GM19035 (cell line): ENCODE measurements around the gene CDC40.
A peak's percentile ranks its signal among the peaks of the same experiment; 100 is the strongest.
"Not testable (repeated sequence)": the region's sequence is repeated elsewhere in the genome, so short reads cannot be mapped to it uniquely, and the experiment has no call there.

Source experiments
- ATAC-seq: cut with Tn5 transposase; IDR thresholded peaks from one replicate; pipeline ENCODE4 v1.9.1; 2021; ENCODE audit not compliant: unreplicated experiment

The CDC40 gene

GRCh38 chr6:110198561-110198960 is 18.3 kb downstream of the CDC40 start:
- no peak for ATAC-seq

DNA sequence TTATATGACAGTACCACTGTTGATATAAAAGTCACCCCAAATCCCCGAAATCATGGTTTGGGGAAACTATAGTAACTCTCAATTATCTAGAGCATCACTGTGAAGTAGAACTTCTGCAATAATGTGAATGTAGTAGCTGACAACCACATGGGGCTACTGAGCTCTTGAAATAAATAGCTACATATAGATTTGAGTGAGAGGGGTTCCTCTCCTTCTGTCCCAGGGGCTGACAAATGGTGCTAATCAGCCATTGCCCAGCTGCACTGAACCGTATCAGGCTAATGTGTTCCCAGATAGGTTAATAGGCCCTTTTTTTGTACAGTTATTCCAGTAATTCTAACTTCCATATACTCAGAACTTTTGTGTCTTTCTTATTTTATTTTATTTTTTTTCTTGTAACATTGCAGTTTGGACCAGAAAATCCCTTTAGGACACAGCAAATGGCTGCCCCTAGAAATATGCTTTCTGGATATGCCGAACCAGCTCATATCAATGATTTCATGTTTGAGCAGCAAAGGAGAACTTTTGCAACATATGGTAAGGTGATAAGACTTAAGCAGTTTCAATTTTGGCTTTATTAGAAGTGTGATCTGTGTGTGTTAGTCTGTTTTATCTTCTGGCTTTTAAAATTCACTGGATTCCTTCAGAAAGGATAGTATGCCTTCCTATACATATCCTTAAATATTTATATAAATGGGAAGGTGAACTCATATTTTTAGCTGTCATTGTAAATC is 21.1 kb downstream of the CDC40 start:
- ATAC-seq, result no peak

DNA sequence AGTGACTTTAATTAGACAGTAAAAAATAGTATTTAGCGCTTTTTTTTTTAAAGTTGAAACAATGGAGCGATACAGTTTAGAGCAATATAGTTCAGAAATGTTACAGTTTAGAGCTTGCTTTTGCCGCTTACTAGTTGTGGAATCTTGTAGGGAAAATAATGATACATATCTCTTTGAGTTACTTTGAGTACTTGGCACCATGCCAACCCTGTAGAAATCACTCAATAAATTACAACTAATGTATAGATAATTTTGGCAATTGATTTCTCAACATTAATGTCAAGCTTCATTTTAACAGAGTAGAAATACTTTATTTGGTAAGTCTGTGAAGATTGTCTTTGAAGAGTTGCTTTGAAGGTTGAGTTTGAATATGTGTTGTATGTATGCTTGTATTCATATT is 27.4 kb downstream of the CDC40 start:
- no peak for ATAC-seq

DNA sequence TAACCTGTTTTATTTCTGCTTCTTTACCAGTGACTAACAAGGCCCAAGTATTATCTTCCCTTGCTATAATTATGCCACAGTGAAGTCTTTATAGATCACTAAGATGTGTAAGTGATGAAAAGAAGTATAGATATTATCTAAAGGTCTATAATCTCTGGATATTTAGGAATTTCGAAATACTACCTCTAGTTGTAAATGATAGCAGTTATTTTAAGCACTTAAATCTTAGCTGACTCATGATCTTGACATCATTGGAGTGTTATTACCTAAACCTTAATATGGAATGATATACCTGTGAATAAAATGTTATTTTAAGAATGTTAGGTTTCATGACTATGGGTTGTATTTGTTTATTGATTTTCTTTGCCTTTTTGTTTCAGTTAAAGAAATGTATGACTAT is 31.5 kb downstream of the CDC40 start:
- ATAC-seq, result no peak

DNA sequence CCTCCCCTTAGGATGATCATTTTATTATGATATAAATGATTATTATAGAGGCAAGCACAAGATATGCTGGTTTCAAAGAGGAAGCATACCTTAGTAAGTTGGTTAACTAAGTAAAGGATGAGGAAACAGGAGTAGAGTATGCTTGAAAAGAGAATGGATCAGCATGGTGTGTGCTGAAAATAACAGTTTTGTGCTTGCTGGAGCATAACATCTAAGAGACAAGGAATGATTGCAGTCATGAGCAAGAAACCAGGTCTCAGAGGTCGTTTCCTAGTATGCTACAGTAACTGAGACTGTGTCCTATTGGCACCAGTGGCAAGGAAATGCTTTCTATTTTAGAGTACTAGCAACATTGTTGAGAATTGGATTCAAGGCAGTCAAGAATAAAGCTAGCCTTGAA is 34.1 kb downstream of the CDC40 start:
- no peak for ATAC-seq

DNA sequence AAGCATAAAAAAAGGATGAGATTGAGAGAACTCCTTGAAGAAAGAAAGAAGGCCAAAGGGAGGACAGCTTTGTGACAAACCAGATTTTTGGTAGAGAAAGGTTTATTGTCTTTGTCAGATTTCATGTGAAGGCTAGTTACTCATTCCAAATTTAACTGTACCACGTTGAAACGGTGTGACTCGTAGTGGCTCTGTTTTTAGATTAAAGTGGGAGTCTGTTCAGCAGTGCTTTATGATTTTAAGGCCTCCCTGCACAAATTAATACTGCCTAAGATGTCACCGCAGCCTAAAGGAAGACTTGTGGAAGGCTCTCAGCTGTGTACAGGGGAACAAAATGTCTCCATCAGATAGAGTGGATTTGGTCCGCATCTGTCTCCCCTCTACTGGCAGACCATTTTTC is 35.9 kb downstream of the CDC40 start:
- no peak for ATAC-seq

- ATAC-seq, result no peak
These were observed 37.0 kb downstream of the CDC40 start for GRCh38 chr6:110217266-110217665.

DNA sequence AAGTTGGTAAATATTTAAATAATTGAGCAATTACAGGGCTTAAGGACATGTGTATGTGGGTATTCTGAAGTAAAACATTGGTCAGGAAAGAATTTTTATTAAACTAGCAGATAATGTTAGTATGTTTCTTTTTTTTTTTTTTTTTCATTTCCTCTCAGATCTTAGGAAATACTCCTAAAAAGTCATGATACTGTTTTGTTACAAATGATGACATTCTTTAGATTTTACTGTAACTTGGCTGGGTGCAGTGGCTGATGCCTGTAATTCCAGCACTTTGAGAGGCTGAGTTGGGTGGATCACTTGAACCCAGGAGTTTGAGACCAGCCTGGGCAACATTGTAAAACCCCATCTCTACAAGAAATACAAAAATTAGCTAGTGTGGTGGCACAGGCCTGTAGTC is 41.5 kb downstream of the CDC40 start:
- ATAC-seq, result no peak

DNA sequence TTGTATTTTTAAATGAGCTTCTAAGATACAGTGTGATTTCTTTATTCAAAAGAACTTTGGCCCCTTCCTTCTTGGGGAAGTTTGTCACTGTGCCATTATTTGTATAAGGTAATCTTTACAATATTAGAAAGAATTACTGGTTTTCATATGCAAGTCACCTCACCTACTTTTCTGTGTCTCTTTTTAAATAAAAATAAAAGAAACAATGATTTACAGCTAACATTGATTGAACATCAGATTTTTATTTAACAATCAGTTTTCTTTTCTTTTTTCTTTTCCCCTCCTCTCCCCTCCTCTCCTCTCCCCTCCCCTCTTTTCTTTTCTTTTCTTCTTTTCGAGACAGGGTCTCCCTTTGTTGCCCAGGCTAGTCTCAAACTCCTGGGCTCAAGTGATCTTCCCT is 46.0 kb downstream of the CDC40 start:
- ATAC-seq, result no peak

- ATAC-seq, result no peak
These were observed 52.2 kb downstream of the CDC40 start for GRCh38 chr6:110232450-110232849.

DNA sequence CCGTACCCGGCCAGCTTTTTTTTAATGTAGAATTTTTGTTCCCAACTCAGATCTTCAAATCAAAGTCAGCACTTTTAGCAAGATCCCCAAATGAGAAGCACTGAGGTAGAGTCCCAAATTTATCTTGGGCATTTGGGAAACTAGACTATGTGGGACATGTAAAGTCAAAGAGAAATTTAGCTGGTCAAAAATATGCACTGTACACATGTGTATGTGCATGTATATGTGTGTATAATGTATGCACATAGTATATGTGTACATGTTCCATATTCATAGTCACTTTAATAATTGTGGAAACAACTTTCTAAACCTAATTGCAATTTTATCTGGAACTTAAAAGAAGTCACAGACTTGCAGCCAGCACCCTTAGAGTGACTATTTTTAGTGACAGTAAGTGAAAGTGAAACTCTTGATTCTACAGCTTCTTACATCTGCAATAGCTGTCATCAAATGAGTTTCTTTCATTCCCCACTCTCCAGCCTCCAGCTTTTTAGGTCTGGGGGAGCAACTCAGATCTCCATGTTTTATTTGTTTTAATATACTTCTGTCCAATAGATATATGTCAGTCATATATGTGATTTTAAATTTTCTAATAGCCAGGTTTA is 53.6 kb downstream of the CDC40 start:
- peak; percentile 97 for ATAC-seq

GRCh38 chr6:110236007-110236406 is 55.8 kb downstream of the CDC40 start:
- ATAC-seq, result not testable (repeated sequence)

- no peak for ATAC-seq
These were observed 59.5 kb downstream of the CDC40 start for GRCh38 chr6:110239526-110240274.

DNA sequence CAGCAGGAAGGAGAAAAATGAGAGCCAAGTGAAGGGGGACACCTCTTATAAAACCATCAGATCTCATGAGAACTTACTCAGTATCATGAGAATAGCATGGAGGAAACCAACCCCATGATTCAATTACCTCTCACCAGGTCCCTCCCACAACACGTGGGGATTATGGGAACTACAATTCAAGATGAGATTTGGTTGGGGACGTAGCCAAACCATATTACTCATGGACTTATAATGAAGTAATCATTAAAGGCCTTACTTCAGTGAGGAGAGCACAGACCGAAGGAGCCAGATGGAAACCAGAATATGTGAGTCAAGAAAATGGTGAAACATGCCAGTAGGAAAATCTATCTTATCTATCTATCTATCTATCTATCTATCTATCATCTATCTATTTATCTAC is 64.4 kb downstream of the CDC40 start:
- not testable (repeated sequence) for ATAC-seq

GRCh38 chr6:110246378-110246777 is 66.2 kb downstream of the CDC40 start:
- no peak for ATAC-seq

- no peak for ATAC-seq
These were observed 66.8 kb downstream of the CDC40 start for GRCh38 chr6:110246900-110247546.

GRCh38 chr6:110250058-110250457 is 69.8 kb downstream of the CDC40 start:
- ATAC-seq, result no peak

DNA sequence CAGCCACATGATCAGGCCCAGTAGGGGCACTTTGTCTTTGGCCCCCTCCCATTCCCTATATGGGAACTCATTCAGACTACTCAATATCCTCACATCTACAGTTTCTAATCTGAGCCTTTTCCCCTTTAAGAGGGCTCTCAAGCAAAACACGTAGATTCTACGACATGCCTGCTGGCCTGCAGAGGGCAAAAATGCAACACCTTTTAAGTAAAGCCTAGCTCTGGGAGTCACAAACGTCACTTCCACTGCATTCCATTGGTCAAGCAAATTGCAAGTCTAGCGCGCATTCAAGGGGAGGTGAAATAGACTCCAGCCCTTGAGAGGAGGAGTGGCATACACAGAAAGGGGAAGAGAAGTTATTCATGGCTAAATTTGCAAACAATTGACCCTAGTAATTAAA is 70.6 kb downstream of the CDC40 start:
- ATAC-seq, result no peak

GRCh38 chr6:110255211-110255750 is 75.1 kb downstream of the CDC40 start:
- ATAC-seq, result no peak

DNA sequence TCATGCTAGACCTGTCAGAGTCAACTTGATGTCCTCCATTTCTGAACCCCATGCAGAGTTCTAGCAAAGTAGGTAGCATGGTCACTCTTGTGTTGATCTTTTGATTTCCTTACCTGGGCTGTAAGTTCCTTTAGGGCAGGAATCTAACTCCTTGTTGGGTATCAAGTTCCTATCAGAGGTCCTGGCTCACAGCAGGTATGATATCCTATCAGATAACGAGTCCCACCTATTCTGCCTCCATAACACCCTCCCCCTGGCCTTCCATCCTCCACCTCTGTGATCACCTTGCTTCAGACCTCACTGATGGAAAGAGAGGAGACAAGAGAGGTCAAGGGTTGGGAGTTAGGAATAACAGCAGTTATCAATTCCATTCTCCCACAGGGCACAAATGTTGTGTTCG is 76.1 kb downstream of the CDC40 start:
- no peak for ATAC-seq

DNA sequence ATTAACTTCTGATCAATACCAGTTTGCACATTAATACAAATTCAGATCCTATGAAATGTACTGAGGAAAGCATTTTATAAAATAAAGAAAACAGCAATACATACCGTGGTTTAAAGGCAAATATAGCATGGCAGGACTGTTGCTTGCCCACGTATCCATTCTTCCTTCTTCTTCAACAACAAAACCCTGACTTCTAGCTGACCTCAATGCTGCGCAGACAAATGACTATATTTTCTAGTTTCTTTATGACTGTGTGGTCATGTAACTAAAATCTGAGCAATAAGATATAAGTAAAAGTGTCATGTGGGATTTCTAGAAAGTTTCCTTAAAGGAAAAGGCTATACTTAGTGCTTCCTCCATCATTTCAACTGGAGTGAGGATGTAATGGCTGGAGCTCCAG is 85.0 kb downstream of the CDC40 start:
- no peak for ATAC-seq
